Occipital lobe (tissue), 2 donors: ENCODE measurements around the gene IDH2. TPM values are rescaled to one million over a fixed set of nuclear protein-coding genes. Genes with fewer than 3 reads are reported as not detected.
"Not testable (repeated sequence)": the region's sequence is repeated elsewhere in the genome, so short reads cannot be mapped to it uniquely, and the experiment has no call there.

Experiments used
- DNase-seq: peaks from one replicate; lab custom pipeline; 2025; lab: John Stamatoyannopoulos, UW
- total RNA-seq: library from RNA; depleted of rRNA; stranded (reverse); fragments of >200 nt; gene quantifications from one replicate; pipeline ENCODE4 v1.2.3, GENCODE V29; 2014

The IDH2 gene
- total RNA-seq, 1 donor from 2014 or later = 65.7 TPM

- no peak for DNase-seq
Measured at GRCh38 chr15:90085565-90085964, 16.7 kb downstream of the IDH2 start.

DNA sequence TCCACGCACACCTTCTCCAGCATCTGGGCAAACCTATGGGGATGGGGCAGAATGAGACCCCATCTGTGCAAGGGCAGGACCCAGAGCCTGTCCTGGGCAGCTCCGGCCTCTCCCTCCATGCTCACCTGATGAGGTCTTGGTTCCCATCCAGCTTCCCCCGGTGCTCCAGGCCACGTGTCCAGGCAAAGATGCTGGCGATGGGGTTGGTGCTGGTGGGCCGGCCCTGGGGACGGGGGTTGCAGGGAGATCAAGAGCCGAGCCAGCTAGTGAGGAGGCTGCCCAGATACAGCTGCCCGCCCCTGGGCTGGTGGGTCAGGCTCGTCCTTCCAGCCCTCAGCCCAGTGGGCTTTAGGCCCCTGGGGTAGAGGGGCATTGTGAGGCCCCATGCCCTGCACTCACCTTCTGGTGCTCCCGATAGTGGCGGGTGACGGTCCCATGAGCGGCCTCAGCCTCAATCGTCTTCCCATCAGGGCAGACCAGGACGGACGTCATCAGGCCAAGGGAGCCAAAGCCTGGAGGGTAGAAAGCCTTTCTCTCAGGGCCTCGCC lies 17.3 kb downstream of the IDH2 start:
- DNase-seq = no peak

- DNase-seq = no peak
Measured at GRCh38 chr15:90083954-90084607, 18.2 kb downstream of the IDH2 start.

- no peak for DNase-seq
Measured at GRCh38 chr15:90083419-90083818, 18.8 kb downstream of the IDH2 start.

- DNase-seq = peak; percentile 55
Measured at GRCh38 chr15:90082140-90082715, 20.0 kb downstream of the IDH2 start.

DNA sequence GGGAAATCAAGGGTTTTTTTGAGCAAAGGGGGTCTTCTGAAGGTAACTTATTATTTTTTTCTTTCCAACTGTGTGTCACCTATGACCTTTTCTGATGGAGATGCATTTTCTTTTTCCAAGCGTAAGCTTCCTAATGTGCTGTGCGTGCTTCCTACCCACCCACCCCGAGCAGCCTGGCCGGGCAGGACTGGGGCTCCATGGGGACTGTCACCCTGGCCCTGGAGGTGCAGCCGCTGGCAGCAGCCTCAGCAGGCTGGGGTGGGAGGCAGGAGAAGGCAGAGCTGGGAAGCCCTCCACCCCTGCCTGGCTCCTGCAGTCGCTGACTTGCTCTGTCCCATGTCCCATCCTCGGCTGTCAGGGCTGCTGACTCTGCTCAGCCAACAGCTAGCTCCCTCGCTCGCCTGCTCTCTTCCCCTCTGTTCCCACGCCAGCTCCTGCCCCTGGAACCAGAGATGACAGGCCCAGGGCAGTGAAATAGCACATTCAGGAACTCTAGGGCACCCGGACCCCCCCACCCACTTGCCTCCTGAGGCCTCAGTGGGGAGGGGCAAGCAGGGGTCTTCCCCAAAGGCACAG lies 21.4 kb downstream of the IDH2 start:
- no peak for DNase-seq

DNA sequence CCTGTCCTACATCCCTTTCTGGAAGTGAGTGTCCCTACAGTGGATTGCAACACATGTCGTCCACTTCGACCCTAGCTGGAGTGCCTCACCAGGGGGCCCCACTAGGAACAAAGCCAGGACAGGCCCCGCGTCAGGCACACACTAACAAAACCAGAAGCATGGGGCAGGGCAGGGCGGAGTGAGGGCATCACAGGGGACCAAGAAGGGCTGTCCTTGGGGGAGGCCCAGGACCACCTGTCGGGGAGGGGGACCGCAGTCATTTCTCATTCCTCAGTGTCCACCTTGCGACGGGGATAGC lies 21.9 kb downstream of the IDH2 start:
- no peak for DNase-seq

DNA sequence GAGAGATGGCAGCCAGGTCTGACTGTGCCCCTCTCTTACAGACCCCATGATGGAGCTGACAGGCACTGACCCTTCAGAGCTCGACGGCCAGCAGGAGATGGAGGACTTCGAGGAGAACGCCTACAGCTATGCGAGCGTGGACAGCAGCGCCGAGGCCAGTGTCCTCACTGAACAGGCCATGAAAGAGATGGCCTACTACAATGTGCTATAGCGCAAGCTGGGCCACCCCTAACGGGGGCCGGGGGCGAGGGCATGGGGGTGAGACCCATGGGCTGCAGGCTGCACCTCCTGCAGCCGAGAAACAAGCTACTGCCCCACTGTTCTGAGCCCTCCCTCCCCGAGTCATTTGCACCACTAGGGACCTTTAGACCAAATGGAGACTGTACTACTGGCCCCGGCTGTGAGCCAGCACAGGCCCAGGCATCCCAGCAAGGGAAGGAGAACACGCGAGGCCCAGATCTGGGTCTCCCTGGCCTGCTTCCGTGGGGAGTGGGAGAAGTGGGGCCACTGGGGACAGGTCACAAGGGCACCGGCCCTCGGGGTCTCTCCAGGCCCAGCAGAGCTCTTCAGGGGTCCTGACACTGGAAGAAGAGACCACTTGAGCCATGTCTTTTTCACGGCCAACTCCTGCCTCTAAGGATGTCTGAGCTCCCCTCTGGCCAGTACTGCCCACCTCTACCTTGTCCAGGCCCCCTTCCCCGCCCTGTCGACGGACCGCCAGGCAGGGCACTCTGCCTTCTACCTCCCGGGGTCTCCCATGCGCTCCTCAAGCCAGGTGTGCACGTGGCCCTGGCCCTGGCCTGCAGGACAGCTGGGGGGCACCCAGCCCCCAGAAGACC lies 22.4 kb downstream of the IDH2 start:
- DNase-seq = no peak

GRCh38 chr15:90078965-90079364 lies 23.3 kb downstream of the IDH2 start:
- no peak for DNase-seq

GRCh38 chr15:90076716-90077115 lies 25.6 kb downstream of the IDH2 start:
- no peak for DNase-seq

DNA sequence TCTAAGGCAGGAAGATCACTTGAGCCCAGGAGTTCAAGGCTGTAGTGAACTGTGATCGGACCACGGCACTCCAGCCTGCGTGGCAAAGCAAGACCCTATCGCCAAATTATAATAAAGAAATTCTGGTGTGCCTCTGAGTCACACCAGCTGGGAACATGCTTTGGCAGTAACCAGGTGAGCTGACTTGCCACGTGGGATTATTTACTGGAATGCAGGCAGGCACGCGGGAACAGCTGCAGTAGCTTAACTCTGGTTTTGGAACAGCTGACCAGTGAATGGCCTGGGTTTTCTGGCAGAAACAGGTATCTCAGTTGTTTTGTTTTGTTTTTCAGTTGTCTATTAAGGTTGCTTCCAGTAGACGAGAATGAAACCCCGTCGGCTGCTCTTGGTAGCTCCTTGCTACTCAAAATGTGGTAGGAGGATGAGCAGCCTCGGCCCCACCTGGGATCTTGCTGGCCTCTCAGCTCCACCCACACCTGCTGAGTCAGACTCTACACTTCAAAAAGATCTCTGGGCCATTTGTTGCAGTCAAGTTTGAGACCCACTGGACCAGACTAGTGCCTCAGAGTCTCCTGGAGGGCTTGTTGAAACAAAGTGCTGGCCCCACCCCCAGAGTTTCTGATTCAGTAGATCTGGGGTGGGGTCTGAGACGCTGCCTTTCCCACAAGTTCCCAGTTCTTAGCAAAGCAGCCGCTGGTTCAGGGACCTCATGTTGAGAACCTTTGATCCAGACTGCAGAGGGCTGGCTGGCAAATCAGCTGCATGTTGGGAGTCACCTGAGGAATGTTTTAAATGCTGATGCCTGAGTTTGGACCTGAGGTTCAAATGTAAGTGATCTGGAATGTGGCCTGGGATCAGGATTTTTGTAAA lies 26.6 kb downstream of the IDH2 start:
- peak; percentile 13 for DNase-seq

GRCh38 chr15:90074916-90075315 lies 27.4 kb downstream of the IDH2 start:
- DNase-seq = no peak

DNA sequence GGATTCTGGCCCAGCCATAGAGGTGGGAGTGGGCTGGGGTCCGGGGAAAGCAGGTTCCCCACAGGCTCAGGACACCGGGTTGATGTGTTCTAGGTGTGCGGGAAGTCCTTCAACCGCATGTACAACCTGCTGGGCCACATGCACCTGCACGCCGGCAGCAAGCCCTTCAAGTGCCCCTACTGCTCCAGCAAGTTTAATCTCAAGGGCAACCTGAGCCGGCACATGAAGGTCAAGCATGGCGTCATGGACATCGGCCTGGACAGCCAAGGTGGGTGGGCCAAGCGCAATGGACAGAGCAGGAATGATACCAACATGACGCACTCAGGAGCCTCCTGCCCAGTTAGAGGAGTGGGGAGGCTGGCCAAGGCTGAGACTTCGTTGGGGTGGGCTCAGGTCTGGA lies 28.2 kb downstream of the IDH2 start:
- DNase-seq = no peak

- no peak for DNase-seq
Measured at GRCh38 chr15:90072978-90073640, 29.2 kb downstream of the IDH2 start.

GRCh38 chr15:90071220-90071807 lies 31.0 kb downstream of the IDH2 start:
- peak; percentile 21 for DNase-seq

GRCh38 chr15:90070623-90071022 lies 31.6 kb downstream of the IDH2 start:
- not testable (repeated sequence) for DNase-seq

DNA sequence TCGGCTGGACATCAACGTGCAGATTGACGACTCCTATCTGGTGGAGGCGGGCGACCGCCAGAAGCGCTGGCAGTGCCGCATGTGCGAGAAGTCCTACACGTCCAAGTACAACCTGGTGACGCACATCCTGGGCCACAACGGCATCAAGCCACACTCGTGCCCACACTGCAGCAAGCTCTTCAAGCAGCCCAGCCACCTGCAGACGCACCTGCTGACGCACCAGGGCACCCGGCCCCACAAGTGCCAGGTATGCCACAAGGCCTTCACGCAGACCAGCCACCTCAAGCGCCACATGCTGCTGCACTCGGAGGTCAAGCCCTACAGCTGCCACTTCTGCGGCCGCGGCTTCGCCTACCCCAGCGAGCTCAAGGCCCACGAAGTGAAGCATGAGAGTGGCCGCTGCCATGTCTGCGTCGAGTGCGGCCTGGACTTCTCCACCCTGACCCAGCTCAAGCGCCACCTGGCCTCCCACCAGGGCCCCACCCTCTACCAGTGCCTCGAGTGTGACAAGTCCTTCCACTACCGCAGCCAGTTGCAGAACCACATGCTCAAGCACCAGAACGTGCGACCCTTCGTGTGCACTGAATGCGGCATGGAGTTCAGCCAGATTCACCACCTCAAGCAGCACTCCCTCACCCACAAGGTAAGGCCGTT lies 34.2 kb downstream of the IDH2 start:
- DNase-seq = no peak

DNA sequence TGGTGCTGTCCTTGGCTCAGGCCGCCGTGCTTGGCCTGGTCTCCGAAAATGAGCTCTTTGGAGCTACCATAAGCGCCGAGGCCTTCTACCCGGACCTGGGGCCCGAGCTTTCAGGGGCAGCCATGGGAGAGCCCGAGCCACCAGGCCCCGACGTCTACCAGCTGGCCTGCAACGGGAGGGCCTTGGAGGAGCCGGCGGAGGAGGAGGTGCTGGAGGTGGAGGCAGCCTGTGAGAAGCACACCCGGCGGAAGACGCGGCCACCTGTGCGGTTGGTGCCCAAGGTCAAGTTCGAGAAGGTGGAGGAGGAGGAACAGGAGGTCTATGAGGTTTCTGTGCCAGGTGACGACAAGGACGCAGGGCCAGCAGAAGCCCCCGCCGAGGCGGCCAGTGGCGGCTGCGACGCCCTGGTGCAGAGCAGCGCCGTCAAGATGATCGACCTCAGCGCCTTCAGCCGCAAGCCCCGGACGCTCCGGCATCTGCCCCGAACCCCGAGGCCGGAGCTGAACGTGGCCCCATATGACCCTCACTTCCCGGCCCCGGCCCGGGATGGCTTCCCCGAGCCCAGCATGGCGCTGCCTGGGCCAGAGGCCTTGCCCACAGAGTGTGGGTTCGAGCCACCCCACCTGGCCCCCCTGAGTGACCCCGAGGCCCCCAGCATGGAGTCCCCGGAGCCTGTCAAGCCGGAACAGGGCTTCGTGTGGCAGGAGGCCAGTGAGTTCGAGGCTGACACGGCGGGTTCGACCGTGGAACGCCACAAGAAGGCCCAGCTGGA lies 34.9 kb downstream of the IDH2 start:
- DNase-seq = no peak

DNA sequence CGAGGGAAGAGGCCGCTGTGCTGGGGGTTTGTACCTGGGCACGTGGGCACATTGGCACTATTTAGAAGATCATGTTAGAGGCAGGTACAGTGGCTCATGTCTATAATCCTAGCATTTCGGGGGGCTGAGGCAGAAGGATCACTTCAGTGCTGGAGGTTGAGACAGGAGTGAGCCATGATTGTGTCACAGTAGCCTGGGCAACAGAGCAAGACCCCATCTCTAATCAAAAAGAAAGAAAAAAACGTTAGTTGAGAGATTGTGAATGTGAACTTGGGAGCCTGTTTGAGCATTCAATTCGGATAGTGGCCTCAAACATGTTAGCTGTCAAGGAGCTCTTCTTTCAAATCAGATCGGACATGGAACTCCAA lies 36.6 kb downstream of the IDH2 start:
- no peak for DNase-seq
